K562 (cell line): ENCODE results near the gene ZNF672. TPM values are rescaled to one million over a fixed set of nuclear protein-coding genes. Genes with fewer than 3 reads are reported as not detected.

Experiments used
- BHLHE40 ChIP-seq: IDR thresholded peaks from 2 replicates; pipeline ENCODE4 v1.6.1; 2011; ENCODE audit warnings: low read length, improper control_type of control experiment
- FIP1L1 ChIP-seq: fragments of 200-400 bp; formaldehyde crosslinking; IDR thresholded peaks from 2 replicates; pipeline ENCODE4 v1.6.1; 2018; ENCODE audit warnings: mild to moderate bottlenecking, low read depth, low read length; ENCODE audit not compliant: poor library complexity, severe bottlenecking
- HNRNPL ChIP-seq: fragments of 200-400 bp; formaldehyde crosslinking; IDR thresholded peaks from 2 replicates; pipeline ENCODE4 v1.6.1; 2017; ENCODE audit warnings: low read depth, mild to moderate bottlenecking, low read length
- MAFG ChIP-seq: fragments of 450-650 bp; conservative IDR thresholded peaks from 2 replicates; pipeline ENCODE4 v1.6.1; 2016; ENCODE audit warnings: missing genetic modification characterization, missing compliant biosample characterization
- NCOA4 ChIP-seq: fragments of 450-650 bp; IDR thresholded peaks from 2 replicates; pipeline ENCODE4 v1.6.1; 2018; ENCODE audit warnings: mild to moderate bottlenecking; ENCODE audit not compliant: partially characterized antibody
- polyA plus RNA-seq, 8 experiments: library from polyadenylated mRNA; depleted of rRNA in 4 of 8; stranded (reverse) in 5 of 8; unstranded in 3 of 8; fragments of >200 nt; fragmentation: Nextera tagmentation in 2 of 8; fragmentation: Illumina TruSeq in 1 of 8; extraction: Ambion mirVana in 2 of 8; extraction: Trizol in 1 of 8; gene quantifications; 2 replicates each; pipeline versions ENCODE4 v1.2.1 to v1.2.3, GENCODE V29; 2011 to 2014; ENCODE audit warnings: inconsistent platforms in 1 of 8, missing spikeins in 1 of 8
- total RNA-seq, 7 experiments: library from RNA; depleted of rRNA in 6 of 7; stranded (reverse); fragments of >200 nt in 6 of 7; fragmentation: Illumina TruSeq in 2 of 7; extraction: Trizol in 2 of 7; gene quantifications; 2 replicates each; pipeline versions ENCODE4 v1.2.1 to v1.2.3, GENCODE V29; 2011 to 2021; ENCODE audit warnings: low replicate concordance in 1 of 7
- TF ChIP-seq, protein P1 (sequence below): fragments of 250-450 bp; sonication (Bioruptor Pico); IDR thresholded peaks from 2 replicates; pipeline ENCODE4 v1.4.0; 2020
- TF ChIP-seq, protein P2 (sequence below): sonication (generic); formaldehyde crosslinking; IDR thresholded peaks from 2 replicates; pipeline ENCODE4 v1.8.0; 2022; ENCODE audit warnings: mild to moderate bottlenecking, missing genetic modification reagents
- TF ChIP-seq, protein P3 (sequence below): fragments of 450-650 bp; IDR thresholded peaks from 2 replicates; pipeline ENCODE4 v1.6.1; 2016; ENCODE audit warnings: low read depth, mild to moderate bottlenecking, moderate library complexity
- TF ChIP-seq, protein P4 (sequence below), 2 experiments: fragments of 450-650 bp; conservative IDR thresholded peaks; 2 replicates each; pipeline ENCODE4 v1.6.1; 2017; ENCODE audit warnings: mild to moderate bottlenecking in 2 of 2, moderate library complexity in 2 of 2
- TF ChIP-seq, protein P5 (sequence below): sonication (generic); formaldehyde crosslinking; IDR thresholded peaks from 2 replicates; pipeline ENCODE4 v1.8.0; 2022; ENCODE audit warnings: missing genetic modification reagents, mild to moderate bottlenecking, borderline replicate concordance

The ZNF672 gene
- total and polyA plus RNA-seq, 9 of the 15 experiments (the other 6 are each of a cell fraction or from before 2014, with no cell fraction given): 1.9 to 57.9 (median 24.1) TPM

DNA sequence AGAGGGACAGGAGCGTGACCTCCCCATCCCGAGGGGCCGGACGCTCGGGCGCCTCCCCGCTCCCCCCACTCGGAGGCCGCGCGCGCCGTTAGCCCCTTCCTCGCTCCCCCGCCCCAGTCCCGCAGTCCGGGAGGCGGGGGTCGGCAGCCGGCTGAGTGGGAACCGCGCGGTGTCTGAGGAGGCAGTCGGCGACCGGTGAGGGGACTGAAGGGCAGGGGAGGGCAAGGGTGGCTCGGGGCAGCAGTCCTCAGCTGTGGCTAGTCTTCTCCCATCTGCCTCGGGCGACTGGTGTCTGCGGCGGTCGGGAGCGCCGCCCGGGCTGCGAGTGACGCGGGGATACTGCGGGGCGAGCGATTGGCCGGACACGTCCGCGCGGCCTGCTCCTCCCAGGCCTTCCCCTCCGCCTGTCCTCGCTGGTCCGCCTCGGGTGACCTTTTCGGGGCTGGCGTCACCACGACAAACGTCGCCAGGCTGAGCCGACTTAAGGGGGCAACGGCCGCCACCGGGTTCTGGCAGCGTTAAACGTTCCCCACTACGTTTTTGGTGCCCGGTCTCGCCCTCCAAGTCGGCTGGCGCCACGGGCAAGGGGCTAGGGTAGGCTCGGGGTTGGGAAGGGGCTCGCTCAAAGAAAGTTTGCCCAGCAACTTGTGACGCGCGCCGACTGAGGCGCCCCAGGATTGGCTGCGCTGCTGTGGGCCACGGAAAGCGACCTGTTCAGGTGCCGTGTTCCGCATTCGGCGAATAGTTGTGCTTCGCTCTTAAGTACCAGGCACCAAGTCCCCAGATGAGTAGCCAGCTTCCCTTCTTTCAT is 538 bp downstream of the ZNF672 start (continued):
- TF ChIP-seq, protein P1, sequence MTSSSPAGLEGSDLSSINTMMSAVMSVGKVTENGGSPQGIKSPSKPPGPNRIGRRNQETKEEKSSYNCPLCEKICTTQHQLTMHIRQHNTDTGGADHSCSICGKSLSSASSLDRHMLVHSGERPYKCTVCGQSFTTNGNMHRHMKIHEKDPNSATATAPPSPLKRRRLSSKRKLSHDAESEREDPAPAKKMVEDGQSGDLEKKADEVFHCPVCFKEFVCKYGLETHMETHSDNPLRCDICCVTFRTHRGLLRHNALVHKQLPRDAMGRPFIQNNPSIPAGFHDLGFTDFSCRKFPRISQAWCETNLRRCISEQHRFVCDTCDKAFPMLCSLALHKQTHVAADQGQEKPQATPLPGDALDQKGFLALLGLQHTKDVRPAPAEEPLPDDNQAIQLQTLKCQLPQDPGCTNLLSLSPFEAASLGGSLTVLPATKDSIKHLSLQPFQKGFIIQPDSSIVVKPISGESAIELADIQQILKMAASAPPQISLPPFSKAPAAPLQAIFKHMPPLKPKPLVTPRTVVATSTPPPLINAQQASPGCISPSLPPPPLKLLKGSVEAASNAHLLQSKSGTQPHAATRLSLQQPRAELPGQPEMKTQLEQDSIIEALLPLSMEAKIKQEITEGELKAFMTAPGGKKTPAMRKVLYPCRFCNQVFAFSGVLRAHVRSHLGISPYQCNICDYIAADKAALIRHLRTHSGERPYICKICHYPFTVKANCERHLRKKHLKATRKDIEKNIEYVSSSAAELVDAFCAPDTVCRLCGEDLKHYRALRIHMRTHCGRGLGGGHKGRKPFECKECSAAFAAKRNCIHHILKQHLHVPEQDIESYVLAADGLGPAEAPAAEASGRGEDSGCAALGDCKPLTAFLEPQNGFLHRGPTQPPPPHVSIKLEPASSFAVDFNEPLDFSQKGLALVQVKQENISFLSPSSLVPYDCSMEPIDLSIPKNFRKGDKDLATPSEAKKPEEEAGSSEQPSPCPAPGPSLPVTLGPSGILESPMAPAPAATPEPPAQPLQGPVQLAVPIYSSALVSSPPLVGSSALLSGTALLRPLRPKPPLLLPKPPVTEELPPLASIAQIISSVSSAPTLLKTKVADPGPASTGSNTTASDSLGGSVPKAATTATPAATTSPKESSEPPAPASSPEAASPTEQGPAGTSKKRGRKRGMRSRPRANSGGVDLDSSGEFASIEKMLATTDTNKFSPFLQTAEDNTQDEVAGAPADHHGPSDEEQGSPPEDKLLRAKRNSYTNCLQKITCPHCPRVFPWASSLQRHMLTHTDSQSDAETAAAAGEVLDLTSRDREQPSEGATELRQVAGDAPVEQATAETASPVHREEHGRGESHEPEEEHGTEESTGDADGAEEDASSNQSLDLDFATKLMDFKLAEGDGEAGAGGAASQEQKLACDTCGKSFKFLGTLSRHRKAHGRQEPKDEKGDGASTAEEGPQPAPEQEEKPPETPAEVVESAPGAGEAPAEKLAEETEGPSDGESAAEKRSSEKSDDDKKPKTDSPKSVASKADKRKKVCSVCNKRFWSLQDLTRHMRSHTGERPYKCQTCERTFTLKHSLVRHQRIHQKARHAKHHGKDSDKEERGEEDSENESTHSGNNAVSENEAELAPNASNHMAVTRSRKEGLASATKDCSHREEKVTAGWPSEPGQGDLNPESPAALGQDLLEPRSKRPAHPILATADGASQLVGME (CRISPR knock-in tag): peak; percentile 86
- TF ChIP-seq NCOA4 (no peak), BHLHE40 (0 out of 2 replicates have a peak, but pooled peaks have one; percentile 59), HNRNPL (no peak; the same call in 1 of the 2 replicates), MAFG (tag) (no peak), FIP1L1 (peak; percentile 85)
- TF ChIP-seq, protein P2, sequence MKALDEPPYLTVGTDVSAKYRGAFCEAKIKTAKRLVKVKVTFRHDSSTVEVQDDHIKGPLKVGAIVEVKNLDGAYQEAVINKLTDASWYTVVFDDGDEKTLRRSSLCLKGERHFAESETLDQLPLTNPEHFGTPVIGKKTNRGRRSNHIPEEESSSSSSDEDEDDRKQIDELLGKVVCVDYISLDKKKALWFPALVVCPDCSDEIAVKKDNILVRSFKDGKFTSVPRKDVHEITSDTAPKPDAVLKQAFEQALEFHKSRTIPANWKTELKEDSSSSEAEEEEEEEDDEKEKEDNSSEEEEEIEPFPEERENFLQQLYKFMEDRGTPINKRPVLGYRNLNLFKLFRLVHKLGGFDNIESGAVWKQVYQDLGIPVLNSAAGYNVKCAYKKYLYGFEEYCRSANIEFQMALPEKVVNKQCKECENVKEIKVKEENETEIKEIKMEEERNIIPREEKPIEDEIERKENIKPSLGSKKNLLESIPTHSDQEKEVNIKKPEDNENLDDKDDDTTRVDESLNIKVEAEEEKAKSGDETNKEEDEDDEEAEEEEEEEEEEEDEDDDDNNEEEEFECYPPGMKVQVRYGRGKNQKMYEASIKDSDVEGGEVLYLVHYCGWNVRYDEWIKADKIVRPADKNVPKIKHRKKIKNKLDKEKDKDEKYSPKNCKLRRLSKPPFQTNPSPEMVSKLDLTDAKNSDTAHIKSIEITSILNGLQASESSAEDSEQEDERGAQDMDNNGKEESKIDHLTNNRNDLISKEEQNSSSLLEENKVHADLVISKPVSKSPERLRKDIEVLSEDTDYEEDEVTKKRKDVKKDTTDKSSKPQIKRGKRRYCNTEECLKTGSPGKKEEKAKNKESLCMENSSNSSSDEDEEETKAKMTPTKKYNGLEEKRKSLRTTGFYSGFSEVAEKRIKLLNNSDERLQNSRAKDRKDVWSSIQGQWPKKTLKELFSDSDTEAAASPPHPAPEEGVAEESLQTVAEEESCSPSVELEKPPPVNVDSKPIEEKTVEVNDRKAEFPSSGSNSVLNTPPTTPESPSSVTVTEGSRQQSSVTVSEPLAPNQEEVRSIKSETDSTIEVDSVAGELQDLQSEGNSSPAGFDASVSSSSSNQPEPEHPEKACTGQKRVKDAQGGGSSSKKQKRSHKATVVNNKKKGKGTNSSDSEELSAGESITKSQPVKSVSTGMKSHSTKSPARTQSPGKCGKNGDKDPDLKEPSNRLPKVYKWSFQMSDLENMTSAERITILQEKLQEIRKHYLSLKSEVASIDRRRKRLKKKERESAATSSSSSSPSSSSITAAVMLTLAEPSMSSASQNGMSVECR: peak; percentile 94
- TF ChIP-seq, protein P3, sequence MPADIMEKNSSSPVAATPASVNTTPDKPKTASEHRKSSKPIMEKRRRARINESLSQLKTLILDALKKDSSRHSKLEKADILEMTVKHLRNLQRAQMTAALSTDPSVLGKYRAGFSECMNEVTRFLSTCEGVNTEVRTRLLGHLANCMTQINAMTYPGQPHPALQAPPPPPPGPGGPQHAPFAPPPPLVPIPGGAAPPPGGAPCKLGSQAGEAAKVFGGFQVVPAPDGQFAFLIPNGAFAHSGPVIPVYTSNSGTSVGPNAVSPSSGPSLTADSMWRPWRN: peak; percentile 75
- TF ChIP-seq, protein P4, sequence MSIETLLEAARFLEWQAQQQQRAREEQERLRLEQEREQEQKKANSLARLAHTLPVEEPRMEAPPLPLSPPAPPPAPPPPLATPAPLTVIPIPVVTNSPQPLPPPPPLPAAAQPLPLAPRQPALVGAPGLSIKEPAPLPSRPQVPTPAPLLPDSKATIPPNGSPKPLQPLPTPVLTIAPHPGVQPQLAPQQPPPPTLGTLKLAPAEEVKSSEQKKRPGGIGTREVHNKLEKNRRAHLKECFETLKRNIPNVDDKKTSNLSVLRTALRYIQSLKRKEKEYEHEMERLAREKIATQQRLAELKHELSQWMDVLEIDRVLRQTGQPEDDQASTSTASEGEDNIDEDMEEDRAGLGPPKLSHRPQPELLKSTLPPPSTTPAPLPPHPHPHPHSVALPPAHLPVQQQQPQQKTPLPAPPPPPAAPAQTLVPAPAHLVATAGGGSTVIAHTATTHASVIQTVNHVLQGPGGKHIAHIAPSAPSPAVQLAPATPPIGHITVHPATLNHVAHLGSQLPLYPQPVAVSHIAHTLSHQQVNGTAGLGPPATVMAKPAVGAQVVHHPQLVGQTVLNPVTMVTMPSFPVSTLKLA (conservative IDR thresholded peaks at IDR 0.05): peak; percentile 43 to 51; a peak in 2 of 4 replicates
- TF ChIP-seq, protein P5, sequence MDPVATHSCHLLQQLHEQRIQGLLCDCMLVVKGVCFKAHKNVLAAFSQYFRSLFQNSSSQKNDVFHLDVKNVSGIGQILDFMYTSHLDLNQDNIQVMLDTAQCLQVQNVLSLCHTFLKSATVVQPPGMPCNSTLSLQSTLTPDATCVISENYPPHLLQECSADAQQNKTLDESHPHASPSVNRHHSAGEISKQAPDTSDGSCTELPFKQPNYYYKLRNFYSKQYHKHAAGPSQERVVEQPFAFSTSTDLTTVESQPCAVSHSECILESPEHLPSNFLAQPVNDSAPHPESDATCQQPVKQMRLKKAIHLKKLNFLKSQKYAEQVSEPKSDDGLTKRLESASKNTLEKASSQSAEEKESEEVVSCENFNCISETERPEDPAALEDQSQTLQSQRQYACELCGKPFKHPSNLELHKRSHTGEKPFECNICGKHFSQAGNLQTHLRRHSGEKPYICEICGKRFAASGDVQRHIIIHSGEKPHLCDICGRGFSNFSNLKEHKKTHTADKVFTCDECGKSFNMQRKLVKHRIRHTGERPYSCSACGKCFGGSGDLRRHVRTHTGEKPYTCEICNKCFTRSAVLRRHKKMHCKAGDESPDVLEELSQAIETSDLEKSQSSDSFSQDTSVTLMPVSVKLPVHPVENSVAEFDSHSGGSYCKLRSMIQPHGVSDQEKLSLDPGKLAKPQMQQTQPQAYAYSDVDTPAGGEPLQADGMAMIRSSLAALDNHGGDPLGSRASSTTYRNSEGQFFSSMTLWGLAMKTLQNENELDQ: peak; percentile 56; the same call in 1 of the 2 replicates
